Measurements from ENCODE around the gene MGME1. TPM values are rescaled to one million over a fixed set of nuclear protein-coding genes. Genes with fewer than 3 reads are reported as not detected.

MGME1 gene
- total and polyA plus RNA-seq, 9 of the 15 experiments (the other 6 are each of a cell fraction or from before 2014, with no cell fraction given) = 13.4 to 45.1 (median 30.6) TPM

GRCh38 chr20:17925141-17925939 is 43.5 kb upstream of the MGME1 start (continued):
- no peak for TF ChIP-seq ZSCAN29 (IDR thresholded peaks at IDR 0.05)
- TF ChIP-seq, protein P1, sequence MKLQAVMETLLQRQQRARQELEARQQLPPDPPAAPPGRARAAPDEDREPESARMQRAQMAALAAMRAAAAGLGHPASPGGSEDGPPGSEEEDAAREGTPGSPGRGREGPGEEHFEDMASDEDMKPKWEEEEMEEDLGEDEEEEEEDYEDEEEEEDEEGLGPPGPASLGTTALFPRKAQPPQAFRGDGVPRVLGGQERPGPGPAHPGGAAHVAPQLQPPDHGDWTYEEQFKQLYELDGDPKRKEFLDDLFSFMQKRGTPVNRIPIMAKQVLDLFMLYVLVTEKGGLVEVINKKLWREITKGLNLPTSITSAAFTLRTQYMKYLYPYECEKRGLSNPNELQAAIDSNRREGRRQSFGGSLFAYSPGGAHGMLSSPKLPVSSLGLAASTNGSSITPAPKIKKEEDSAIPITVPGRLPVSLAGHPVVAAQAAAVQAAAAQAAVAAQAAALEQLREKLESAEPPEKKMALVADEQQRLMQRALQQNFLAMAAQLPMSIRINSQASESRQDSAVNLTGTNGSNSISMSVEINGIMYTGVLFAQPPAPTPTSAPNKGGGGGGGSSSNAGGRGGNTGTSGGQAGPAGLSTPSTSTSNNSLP (IDR thresholded peaks at IDR 0.05; ENCODE audit: borderline replicate concordance, low read depth, low read length) = no peak
- TF ChIP-seq OTX1 (CRISPR knock-in tag; IDR thresholded peaks at IDR 0.05) = no peak
- peak; percentile 93 for TF ChIP-seq GATAD2B (IDR thresholded peaks at IDR 0.05; ENCODE audit: borderline replicate concordance)
- TF ChIP-seq FOXK2 (conservative IDR thresholded peaks at IDR 0.05 in 1 of 2, IDR thresholded peaks at IDR 0.05 in 1 of 2; ENCODE audit: low read depth in 2 of 2) = peak in 1 of 2 experiments; percentile 37; a peak in 2 of 4 replicates
- TF ChIP-seq EP400 (IDR thresholded peaks at IDR 0.05) = peak; percentile 36; the same call in 1 of the 2 replicates
- no peak for TF ChIP-seq SNIP1 (IDR thresholded peaks at IDR 0.05; ENCODE audit: low read depth)
- TF ChIP-seq E2F4 (CRISPR knock-in tag; IDR thresholded peaks at IDR 0.05; ENCODE audit: low read depth) = no peak
- TF ChIP-seq TSHZ1 (CRISPR knock-in tag; IDR thresholded peaks at IDR 0.05) = no peak
- TF ChIP-seq MCM2 (IDR thresholded peaks at IDR 0.05; ENCODE audit: low read depth) = no peak
- TF ChIP-seq HEY1 (CRISPR knock-in tag; IDR thresholded peaks at IDR 0.05; ENCODE audit: borderline replicate concordance) = no peak
- no peak for TF ChIP-seq YBX1 (IDR thresholded peaks at IDR 0.05)
- TF ChIP-seq ZNF407 (IDR thresholded peaks at IDR 0.05; ENCODE audit: low read depth) = no peak
